ENCODE data around the gene STBD1. TPM values are rescaled to one million over a fixed set of nuclear protein-coding genes. Genes with fewer than 3 reads are reported as not detected.

The STBD1 gene
- total RNA-seq, 1 experiment from 2014 or later, result 7.3 TPM

- no peaks in the 10 kb centered on the region for H3K36me3 ChIP-seq (ENCODE audit: low read depth, low read length)
- no peak for DNase-seq
- H3K9me3 ChIP-seq (ENCODE audit: low read length), result no peaks in the 10 kb centered on the region
- H3K27me3 ChIP-seq (ENCODE audit: low read length), result no peaks in the 10 kb centered on the region
- intact Hi-C loops (cut with micrococcal nuclease), result no loop called here
- H3K4me2 ChIP-seq (ENCODE audit: low read length), result no peak overlapping the region
- H3K4me3 ChIP-seq (ENCODE audit: low read length), result no peak overlapping the region
- peaks cover 15% of the 10 kb centered on the region for H3K4me1 ChIP-seq (ENCODE audit: insufficient read depth, low read length)
- H3K27ac ChIP-seq (ENCODE audit: low read length), result no peak overlapping the region
- H4K20me1 ChIP-seq (ENCODE audit: low read length), result no peaks in the 10 kb centered on the region
- no peak overlapping the region for H3K9ac ChIP-seq (ENCODE audit: low read length)
- no peak overlapping the region for H2AFZ ChIP-seq (ENCODE audit: low read length)
- BruUV-seq (replicated peaks), result no TSS peak
- no peaks in the 10 kb centered on the region for H3K79me2 ChIP-seq (ENCODE audit: low read length)
- POLR2A ChIA-PET (ENCODE audit: unreplicated experiment), result no interaction called here
- ATAC-seq, result no peak
- H3F3A ChIP-seq (ENCODE audit: low read length, unreplicated experiment), result no peaks in the 10 kb centered on the region
- no peaks in the 10 kb centered on the region for H3K9me2 ChIP-seq (replicated peaks; ENCODE audit: low read length)
- TF ChIP-seq EZH2 (IDR thresholded peaks at IDR 0.05; ENCODE audit: low read length, unreplicated experiment), result no peak
- no peak for TF ChIP-seq EZH2phosphoT487 (IDR thresholded peaks at IDR 0.05; ENCODE audit: borderline replicate concordance, low read length)
- TF ChIP-seq CTCF (conservative IDR thresholded peaks at IDR 0.05; ENCODE audit: low read depth, low read length), result no peak
- CTCF ChIA-PET, result no interaction called here
These were observed 33.5 kb upstream of the STBD1 start for GRCh38 chr4:76272999-76273398.

GRCh38 chr4:76275486-76276124 lies 30.9 kb upstream of the STBD1 start:
- no peak overlapping the region for H2AFZ ChIP-seq (ENCODE audit: low read length)
- no peaks in the 10 kb centered on the region for H3F3A ChIP-seq (ENCODE audit: low read length, unreplicated experiment)
- no peak overlapping the region for H3K27ac ChIP-seq (ENCODE audit: low read length)
- no peaks in the 10 kb centered on the region for H3K9me3 ChIP-seq (ENCODE audit: low read length)
- ChIA-PET POLR2A (ENCODE audit: unreplicated experiment) (no interaction called here), CTCF (no interaction called here)
- peaks cover 18% of the 10 kb centered on the region for H3K4me1 ChIP-seq (ENCODE audit: insufficient read depth, low read length)
- no peaks in the 10 kb centered on the region for H3K9me2 ChIP-seq (replicated peaks; ENCODE audit: low read length)
- no peak overlapping the region for H3K9ac ChIP-seq (ENCODE audit: low read length)
- TF ChIP-seq EZH2phosphoT487 (IDR thresholded peaks at IDR 0.05; ENCODE audit: borderline replicate concordance, low read length) (no peak), CTCF (conservative IDR thresholded peaks at IDR 0.05; ENCODE audit: low read depth, low read length) (0 out of 2 replicates have a peak, but pooled peaks have one; percentile 15)
- no peaks in the 10 kb centered on the region for H4K20me1 ChIP-seq (ENCODE audit: low read length)
- H3K36me3 ChIP-seq (ENCODE audit: low read depth, low read length), result no peaks in the 10 kb centered on the region
- no peaks in the 10 kb centered on the region for H3K27me3 ChIP-seq (ENCODE audit: low read length)
- ATAC-seq, result no peak
- H3K79me2 ChIP-seq (ENCODE audit: low read length), result no peaks in the 10 kb centered on the region
- no TSS peak for BruUV-seq (replicated peaks)
- no peak overlapping the region for H3K4me2 ChIP-seq (ENCODE audit: low read length)
- intact Hi-C loops (cut with micrococcal nuclease), result no loop called here
- no peak overlapping the region for H3K4me3 ChIP-seq (ENCODE audit: low read length)
- peak; percentile 13 for DNase-seq

DNA sequence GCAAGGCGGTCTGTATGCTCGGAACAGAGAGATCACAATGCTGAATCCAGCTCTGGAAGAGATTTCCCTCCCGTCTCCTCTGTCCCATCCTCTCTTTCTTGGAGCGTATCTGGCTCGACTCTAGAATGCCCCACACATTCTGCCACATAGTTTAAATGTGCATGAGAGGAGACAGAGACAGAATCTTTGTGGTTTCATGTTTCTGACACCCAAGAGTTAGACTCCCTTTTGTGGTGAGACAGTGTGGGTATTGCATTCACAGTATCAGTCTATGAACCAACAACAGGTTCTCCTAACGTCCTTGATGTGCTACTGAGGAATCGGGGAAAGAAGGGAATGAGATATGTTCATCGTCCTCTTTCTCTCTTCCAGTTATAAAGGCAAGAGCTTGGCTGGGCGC lies 29.7 kb upstream of the STBD1 start:
- H3K27ac ChIP-seq (ENCODE audit: low read length), result no peak overlapping the region
- H3K4me1 ChIP-seq (ENCODE audit: insufficient read depth, low read length), result peaks cover 17% of the 10 kb centered on the region
- ChIA-PET CTCF (no interaction called here), POLR2A (ENCODE audit: unreplicated experiment) (no interaction called here)
- no peak for TF ChIP-seq EZH2 (IDR thresholded peaks at IDR 0.05; ENCODE audit: low read length, unreplicated experiment)
- TF ChIP-seq CTCF (conservative IDR thresholded peaks at IDR 0.05; ENCODE audit: low read depth, low read length), result no peak
- no peak for TF ChIP-seq EZH2phosphoT487 (IDR thresholded peaks at IDR 0.05; ENCODE audit: borderline replicate concordance, low read length)
- H3K4me2 ChIP-seq (ENCODE audit: low read length), result no peak overlapping the region
- no peak overlapping the region for H3K9ac ChIP-seq (ENCODE audit: low read length)
- no peaks in the 10 kb centered on the region for H3K79me2 ChIP-seq (ENCODE audit: low read length)
- ATAC-seq (no peak), DNase-seq (no peak)
- H3K9me2 ChIP-seq (replicated peaks; ENCODE audit: low read length), result no peaks in the 10 kb centered on the region
- H3K36me3 ChIP-seq (ENCODE audit: low read depth, low read length), result no peaks in the 10 kb centered on the region
- BruUV-seq (replicated peaks), result no TSS peak
- no peaks in the 10 kb centered on the region for H3K9me3 ChIP-seq (ENCODE audit: low read length)
- no peaks in the 10 kb centered on the region for H4K20me1 ChIP-seq (ENCODE audit: low read length)
- no peaks in the 10 kb centered on the region for H3K27me3 ChIP-seq (ENCODE audit: low read length)
- intact Hi-C loops (cut with micrococcal nuclease), result no loop called here
- H3K4me3 ChIP-seq (ENCODE audit: low read length), result no peak overlapping the region
- no peaks in the 10 kb centered on the region for H3F3A ChIP-seq (ENCODE audit: low read length, unreplicated experiment)
- no peak overlapping the region for H2AFZ ChIP-seq (ENCODE audit: low read length)

All from PC-3 (cell line).